ENCODE data around the gene METTL8.

DNA sequence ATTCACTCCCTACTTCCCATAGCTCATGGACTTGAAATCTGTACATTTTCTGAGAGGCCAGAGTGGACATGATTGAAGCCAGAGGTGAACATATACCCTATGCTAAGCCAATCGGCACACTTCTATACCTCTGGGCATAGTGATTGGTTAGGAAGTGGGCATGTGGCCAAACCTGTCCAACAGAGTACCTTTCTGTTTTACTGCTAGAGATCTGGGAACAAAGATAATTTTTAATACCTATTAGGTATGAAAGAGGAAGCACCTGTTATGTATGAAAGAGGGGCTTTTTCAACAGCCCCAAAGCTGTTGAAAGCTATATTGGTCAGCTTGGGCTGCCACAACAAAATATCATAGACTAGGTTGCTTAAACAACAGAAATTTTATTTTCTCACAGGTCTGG is 27.7 kb downstream of the METTL8 start:
- TF ChIP-seq, protein P1, sequence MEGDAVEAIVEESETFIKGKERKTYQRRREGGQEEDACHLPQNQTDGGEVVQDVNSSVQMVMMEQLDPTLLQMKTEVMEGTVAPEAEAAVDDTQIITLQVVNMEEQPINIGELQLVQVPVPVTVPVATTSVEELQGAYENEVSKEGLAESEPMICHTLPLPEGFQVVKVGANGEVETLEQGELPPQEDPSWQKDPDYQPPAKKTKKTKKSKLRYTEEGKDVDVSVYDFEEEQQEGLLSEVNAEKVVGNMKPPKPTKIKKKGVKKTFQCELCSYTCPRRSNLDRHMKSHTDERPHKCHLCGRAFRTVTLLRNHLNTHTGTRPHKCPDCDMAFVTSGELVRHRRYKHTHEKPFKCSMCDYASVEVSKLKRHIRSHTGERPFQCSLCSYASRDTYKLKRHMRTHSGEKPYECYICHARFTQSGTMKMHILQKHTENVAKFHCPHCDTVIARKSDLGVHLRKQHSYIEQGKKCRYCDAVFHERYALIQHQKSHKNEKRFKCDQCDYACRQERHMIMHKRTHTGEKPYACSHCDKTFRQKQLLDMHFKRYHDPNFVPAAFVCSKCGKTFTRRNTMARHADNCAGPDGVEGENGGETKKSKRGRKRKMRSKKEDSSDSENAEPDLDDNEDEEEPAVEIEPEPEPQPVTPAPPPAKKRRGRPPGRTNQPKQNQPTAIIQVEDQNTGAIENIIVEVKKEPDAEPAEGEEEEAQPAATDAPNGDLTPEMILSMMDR (IDR thresholded peaks at IDR 0.05): no peak
- TF ChIP-seq POLR2A (IDR thresholded peaks at IDR 0.05): no peak

Data from uterus (tissue), 2 donors.